ENCODE data around the gene MGAT4A.
A peak's percentile ranks its signal among the peaks of the same experiment; 100 is the strongest.

Gene MGAT4A

DNA sequence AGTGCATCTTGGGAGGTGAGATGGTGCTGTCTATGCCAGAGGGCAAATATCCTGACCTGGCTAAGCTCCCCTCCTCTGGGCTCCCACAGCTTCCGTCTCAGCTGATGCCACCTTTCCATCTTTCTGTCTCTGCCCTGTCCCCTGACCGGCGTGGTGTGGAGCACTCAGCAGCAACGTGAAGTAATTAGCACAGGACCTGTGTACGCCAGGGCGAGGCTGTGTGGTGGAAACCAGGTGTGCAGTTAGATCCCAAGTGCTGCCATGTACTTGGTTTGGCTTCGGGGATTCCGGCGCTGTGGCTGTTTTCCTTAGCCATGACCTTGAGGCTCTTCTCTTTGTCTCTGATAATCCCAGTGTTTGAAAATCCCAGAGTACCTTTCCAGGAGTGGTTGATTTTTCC lies 159.1 kb downstream of the MGAT4A start:
- Mint-ChIP-seq H3K27ac (no peak overlapping the region), H3K36me3 (ENCODE audit: low read depth) (peaks cover 45% of the 10 kb centered on the region)

DNA sequence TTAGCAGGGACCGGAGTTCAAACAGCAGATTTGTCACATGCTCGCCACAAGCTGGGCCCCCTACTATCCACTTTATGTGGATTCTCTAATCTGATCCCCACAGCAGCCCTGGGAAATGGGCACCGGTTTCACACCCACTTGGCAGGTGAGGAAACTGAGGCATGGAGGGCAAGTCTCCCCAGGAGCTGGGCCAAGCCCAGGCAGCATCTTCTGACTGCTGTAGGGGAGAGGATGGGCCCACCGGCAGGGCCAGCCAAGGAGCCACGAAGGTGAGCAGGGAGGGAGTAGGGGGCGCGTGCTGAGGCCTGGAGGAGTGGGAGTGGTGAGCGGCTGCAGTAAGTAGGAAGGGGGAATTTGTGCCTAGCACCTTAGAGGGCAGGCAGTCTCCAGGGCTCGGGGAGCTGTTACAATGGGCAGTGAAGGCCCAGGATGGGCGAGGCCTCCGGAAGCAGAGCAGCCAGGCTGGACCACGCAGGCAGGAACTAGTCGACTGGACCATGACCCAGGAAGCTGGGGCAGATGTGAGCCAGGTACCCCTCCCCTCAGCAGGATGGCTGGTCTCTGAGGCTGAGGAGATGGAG lies 159.7 kb downstream of the MGAT4A start:
- no peaks in the 10 kb centered on the region for H3K27me3 Mint-ChIP-seq (ENCODE audit: low read depth)

More for the DNA sequence above, 159.1 kb downstream of the MGAT4A start:
- no peak overlapping the region for H3K4me3 Mint-ChIP-seq
- H3K27me3 Mint-ChIP-seq (ENCODE audit: low read depth), result no peaks in the 10 kb centered on the region
- peaks cover 4% of the 10 kb centered on the region for H3K4me1 Mint-ChIP-seq (ENCODE audit: low read depth)
- H3K9me3 Mint-ChIP-seq, result no peaks in the 10 kb centered on the region

DNA sequence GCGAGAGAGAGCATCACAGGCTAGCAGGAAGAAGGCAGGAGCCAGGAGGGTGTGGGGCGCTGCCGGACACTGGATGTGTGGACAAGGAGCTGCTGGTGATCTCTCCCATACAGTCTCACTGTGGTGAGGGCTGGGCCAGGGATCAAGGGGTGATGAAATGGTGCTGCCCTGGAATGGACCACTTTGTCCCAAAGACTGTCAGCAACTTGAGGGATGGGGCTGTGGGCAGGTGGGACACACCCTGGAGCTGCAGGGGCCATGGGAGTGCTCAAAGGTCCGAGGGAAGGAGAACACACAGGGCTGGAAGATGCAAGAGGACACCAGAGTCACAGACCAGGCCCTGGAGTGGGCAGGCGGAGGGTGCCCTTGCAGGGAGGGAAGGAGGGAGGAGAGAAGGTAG lies 160.6 kb downstream of the MGAT4A start:
- no peak overlapping the region for H3K4me3 Mint-ChIP-seq
- no peaks in the 10 kb centered on the region for H3K9me3 Mint-ChIP-seq
- H3K27ac Mint-ChIP-seq, result no peak overlapping the region
- H3K4me1 Mint-ChIP-seq (ENCODE audit: low read depth), result peaks cover 6% of the 10 kb centered on the region
- H3K27me3 Mint-ChIP-seq (ENCODE audit: low read depth), result no peaks in the 10 kb centered on the region
- H3K36me3 Mint-ChIP-seq (ENCODE audit: low read depth), result peaks cover 47% of the 10 kb centered on the region

More for the DNA sequence above, 159.7 kb downstream of the MGAT4A start:
- peaks cover 4% of the 10 kb centered on the region for H3K4me1 Mint-ChIP-seq (ENCODE audit: low read depth)
- H3K4me3 Mint-ChIP-seq, result no peak overlapping the region
- peaks cover 49% of the 10 kb centered on the region for H3K36me3 Mint-ChIP-seq (ENCODE audit: low read depth)
- H3K27ac Mint-ChIP-seq, result no peak overlapping the region
- H3K9me3 Mint-ChIP-seq, result no peaks in the 10 kb centered on the region

DNA sequence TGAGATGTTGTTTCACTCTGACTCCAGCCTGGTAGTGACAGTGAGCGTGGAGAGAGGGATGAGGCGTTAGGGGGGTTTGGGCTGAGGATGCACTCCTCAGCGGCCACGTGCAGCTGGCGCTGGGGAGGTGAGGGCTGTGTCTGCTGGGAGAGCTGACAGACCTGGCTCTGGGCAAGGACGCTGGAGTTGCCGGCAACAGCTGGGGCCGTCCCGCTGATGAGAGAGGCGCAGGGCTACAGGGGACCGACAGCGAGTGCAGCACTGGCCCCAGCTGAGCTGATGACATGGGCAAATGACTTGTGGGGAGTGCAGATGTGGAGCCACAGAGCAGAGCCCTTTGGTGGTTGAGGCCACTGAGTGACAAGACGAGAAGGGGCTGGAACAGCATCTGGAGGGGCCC lies 161.0 kb downstream of the MGAT4A start:
- Mint-ChIP-seq H3K4me1 (ENCODE audit: low read depth) (peaks cover 10% of the 10 kb centered on the region), H3K4me3 (no peak overlapping the region), H3K27ac (no peak overlapping the region), H3K27me3 (ENCODE audit: low read depth) (no peaks in the 10 kb centered on the region), H3K9me3 (no peaks in the 10 kb centered on the region), H3K36me3 (ENCODE audit: low read depth) (peaks cover 51% of the 10 kb centered on the region)

DNA sequence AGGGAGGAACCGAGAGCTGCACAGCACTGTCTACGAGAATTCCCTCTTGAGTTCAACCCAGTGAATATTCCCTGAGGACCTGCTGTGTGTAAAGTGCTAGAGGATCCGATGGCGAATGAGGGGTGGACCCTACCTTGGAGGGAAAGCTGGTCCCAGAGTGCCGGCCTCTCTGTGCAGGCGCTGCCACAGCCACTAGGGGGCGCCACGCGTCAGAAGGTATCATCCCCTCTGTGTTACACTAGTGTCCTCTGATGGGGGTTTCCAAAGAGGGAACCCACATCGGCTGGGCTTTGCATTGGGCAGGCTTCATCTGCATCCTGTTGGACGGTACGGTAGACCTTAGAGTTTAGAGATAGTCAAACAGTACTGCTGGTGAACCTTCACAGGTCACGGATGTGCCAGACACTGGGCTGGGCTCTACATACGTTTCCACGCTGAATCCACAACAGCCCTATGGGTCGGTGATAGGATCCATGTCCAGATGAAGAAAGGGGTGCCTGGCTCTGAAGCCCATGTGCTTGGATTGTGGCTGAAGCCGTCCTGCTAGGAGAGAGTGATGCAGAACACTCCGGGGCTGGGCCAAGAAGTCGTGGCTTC lies 161.6 kb downstream of the MGAT4A start:
- H3K9me3 Mint-ChIP-seq, result no peaks in the 10 kb centered on the region
- H3K4me3 Mint-ChIP-seq, result no peak overlapping the region
- H3K4me1 Mint-ChIP-seq (ENCODE audit: low read depth), result peaks cover 10% of the 10 kb centered on the region
- H3K36me3 Mint-ChIP-seq (ENCODE audit: low read depth), result peaks cover 51% of the 10 kb centered on the region
- H3K27me3 Mint-ChIP-seq (ENCODE audit: low read depth), result no peaks in the 10 kb centered on the region
- H3K27ac Mint-ChIP-seq, result peak overlapping the region; percentile 65

All from T-helper 1 cell treated with Interleukin-12 subunit alpha and Interleukin-12 subunit beta and Interleukin-4 antibody, amounts not matched to agents 30 μg/mL and 1 μg/mL, for 36 hours (primary cell).